Suprapubic skin (tissue), 4 donors: Measurements from ENCODE around the gene HOXA7. TPM values are rescaled to one million over a fixed set of nuclear protein-coding genes. Genes with fewer than 3 reads are reported as not detected.
A peak's percentile ranks its signal among the peaks of the same experiment; 100 is the strongest.

Experiments
- DNase-seq, 2 donors: peaks; one replicate each; pipeline ENCODE4 v3.0.0-alpha.2; 2019; ENCODE audit warnings: low spot score in 2 of 2
- H3K27ac ChIP-seq: fragments of 200-600 bp; sonication (generic); one replicate; pipeline ENCODE4 v1.5.1; 2019
- H3K27me3 ChIP-seq: fragments of 200-600 bp; sonication (generic); one replicate; pipeline ENCODE4 v1.5.1; 2019
- H3K36me3 ChIP-seq: fragments of 200-600 bp; sonication (generic); one replicate; pipeline ENCODE4 v1.5.1; 2019
- H3K4me1 ChIP-seq: fragments of 200-600 bp; sonication (generic); one replicate; pipeline ENCODE4 v1.5.1; 2019
- H3K4me3 ChIP-seq: fragments of 200-600 bp; sonication (generic); one replicate; pipeline ENCODE4 v1.5.1; 2019; ENCODE audit warnings: mild to moderate bottlenecking
- H3K9me3 ChIP-seq: fragments of 200-600 bp; sonication (generic); one replicate; pipeline ENCODE4 v1.5.1; 2019
- CTCF ChIP-seq, 2 donors: fragments of 200-600 bp in 1 of 2; fragments of 450-650 bp in 1 of 2; sonication (generic) in 1 of 2; IDR thresholded peaks; one replicate each; pipeline ENCODE4 v1.5.1; 2016 to 2019; ENCODE audit warnings: antibody characterized with exemption in 2 of 2, mild to moderate bottlenecking in 1 of 2, moderate library complexity in 1 of 2
- EP300 ChIP-seq: sonication (generic); formaldehyde crosslinking; IDR thresholded peaks from one replicate; pipeline ENCODE4 v1.6.1; 2017; ENCODE audit warnings: antibody characterized with exemption
- POLR2A ChIP-seq, 2 donors: fragments of 450-650 bp; IDR thresholded peaks; one replicate each; pipeline ENCODE4 v1.6.1; 2017; ENCODE audit warnings: antibody characterized with exemption in 2 of 2, mild to moderate bottlenecking in 2 of 2, moderate library complexity in 2 of 2
- POLR2AphosphoS5 ChIP-seq, 3 donors: sonication (generic); formaldehyde crosslinking; IDR thresholded peaks; one replicate each; pipeline ENCODE4 v1.6.1; 2017; ENCODE audit warnings: antibody characterized with exemption in 3 of 3
- WGBS: methylation state at CpG from one replicate; pipeline ENCODE4 v1.1.5; 2018; 5-methylcytosine and 5-hydroxymethylcytosine counted together
- total RNA-seq, 4 donors: library from RNA; depleted of rRNA; stranded (reverse); fragments of >200 nt; gene quantifications; one replicate each; pipeline ENCODE4 v1.1.0, GENCODE V29; 2016

Gene HOXA7
- total RNA-seq, 4 donors from 2014 or later, result 14.8 to 23.6 (median 17.5) TPM

GRCh38 chr7:27164045-27164366 lies 7.5 kb upstream of the HOXA7 start:
- no peaks in the 10 kb centered on the region for H3K9me3 ChIP-seq
- 14% methylated on average over 12 of the region's 12 CpGs for WGBS
- no peak for DNase-seq
- TF ChIP-seq CTCF (IDR thresholded peaks at IDR 0.05) (no peak), POLR2AphosphoS5 (IDR thresholded peaks at IDR 0.05) (no peak), POLR2A (IDR thresholded peaks at IDR 0.05) (no peak), EP300 (no peak)
- peaks cover 72% of the 10 kb centered on the region for H3K4me1 ChIP-seq
- no peaks in the 10 kb centered on the region for H3K36me3 ChIP-seq
- H3K4me3 ChIP-seq, result peak overlapping the region; percentile 84
- peaks cover 13% of the 10 kb centered on the region for H3K27me3 ChIP-seq
- peak overlapping the region; percentile 97 for H3K27ac ChIP-seq

DNA sequence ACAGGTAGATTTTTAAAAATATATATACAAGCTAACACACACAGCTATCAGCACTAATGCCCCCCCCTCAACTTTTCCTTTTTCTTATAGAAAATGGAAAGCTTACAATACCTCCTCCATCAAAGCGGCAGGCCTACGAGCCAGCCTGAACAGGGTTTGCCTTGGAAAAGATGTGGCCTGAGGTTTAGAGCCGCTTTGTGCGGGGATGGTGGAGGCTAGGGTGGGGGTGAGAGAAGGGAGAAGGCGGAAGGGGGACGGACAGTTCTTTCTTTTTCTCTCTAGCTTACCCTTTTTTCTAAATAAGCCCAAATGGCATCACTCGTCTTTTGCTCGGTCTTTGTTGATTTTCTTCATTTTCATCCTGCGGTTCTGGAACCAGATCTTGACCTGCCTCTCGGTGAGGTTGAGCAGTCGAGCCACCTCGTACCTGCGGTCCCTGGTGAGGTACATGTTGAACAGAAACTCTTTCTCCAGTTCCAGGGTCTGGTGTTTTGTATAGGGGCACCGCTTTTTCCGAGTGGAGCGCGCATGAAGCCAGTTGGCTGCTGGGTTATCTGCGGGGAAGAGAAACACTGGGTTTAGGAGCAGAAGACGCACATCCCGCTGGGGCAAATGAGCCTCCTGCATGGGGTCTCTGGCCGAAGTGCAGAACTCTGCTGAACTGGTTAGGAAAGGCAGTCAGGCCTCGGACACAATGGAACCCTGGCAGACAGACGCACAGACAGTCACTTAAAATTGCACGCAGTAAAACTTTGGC lies 7.0 kb upstream of the HOXA7 start:
- no peaks in the 10 kb centered on the region for H3K9me3 ChIP-seq
- DNase-seq, result peak in 1 of 2 donors; percentile 61
- no peaks in the 10 kb centered on the region for H3K36me3 ChIP-seq
- TF ChIP-seq POLR2A (IDR thresholded peaks at IDR 0.05) (no peak), CTCF (IDR thresholded peaks at IDR 0.05) (no peak), POLR2AphosphoS5 (IDR thresholded peaks at IDR 0.05) (no peak), EP300 (no peak)
- peaks cover 12% of the 10 kb centered on the region for H3K27me3 ChIP-seq
- H3K27ac ChIP-seq, result peak overlapping the region; percentile 97
- 25% methylated on average over 24 of the region's 24 CpGs for WGBS
- H3K4me3 ChIP-seq, result peak overlapping the region; percentile 84
- H3K4me1 ChIP-seq, result peaks cover 71% of the 10 kb centered on the region

DNA sequence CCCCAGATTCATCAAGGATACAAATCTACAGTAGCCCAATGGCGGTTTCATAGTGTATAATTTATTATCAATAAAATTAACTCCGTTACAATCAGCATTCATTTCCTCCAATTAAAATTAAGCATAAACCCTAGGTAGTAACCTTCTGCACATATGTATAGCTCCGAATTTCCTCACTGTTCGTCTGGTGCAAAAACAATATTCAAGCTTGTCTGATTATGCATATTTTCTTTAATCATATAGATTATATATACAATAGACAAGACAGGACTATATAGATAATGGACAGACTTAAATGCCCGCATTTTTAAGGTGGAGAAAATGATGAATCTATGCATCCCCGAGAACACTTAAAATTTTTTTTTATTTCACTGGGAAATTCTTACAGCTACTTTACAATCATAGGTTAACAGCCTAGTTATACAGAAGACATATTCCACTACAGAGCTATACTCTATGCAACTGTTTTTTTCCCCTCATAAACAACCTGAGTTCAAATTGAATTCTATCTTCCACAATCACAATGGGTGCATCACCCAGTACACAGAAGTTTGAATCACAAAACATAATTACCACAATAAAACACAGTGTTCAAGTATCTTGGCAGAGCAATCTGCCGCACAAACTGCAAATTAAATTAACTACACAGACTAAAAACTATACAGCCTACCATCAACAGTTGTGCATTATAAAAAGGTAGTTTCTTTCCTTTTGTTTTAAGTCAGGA lies 6.2 kb upstream of the HOXA7 start:
- Histone ChIP-seq H3K36me3 (no peaks in the 10 kb centered on the region), H3K9me3 (no peaks in the 10 kb centered on the region), H3K27ac (peak overlapping the region; percentile 97), H3K4me3 (peak overlapping the region; percentile 84), H3K4me1 (peaks cover 71% of the 10 kb centered on the region), H3K27me3 (peaks cover 12% of the 10 kb centered on the region)
- WGBS, result 40% methylated on average over 7 of the region's 7 CpGs
- TF ChIP-seq CTCF (IDR thresholded peaks at IDR 0.05) (no peak), EP300 (no peak), POLR2A (IDR thresholded peaks at IDR 0.05) (no peak), POLR2AphosphoS5 (IDR thresholded peaks at IDR 0.05) (no peak)
- DNase-seq, result no peak

- Histone ChIP-seq H3K4me3 (peak overlapping the region; percentile 84), H3K27ac (peak overlapping the region; percentile 97), H3K9me3 (no peaks in the 10 kb centered on the region), H3K4me1 (peaks cover 71% of the 10 kb centered on the region), H3K27me3 (peaks cover 6% of the 10 kb centered on the region), H3K36me3 (no peaks in the 10 kb centered on the region)
- peak in 1 of 2 donors; percentile 68 for DNase-seq
- TF ChIP-seq EP300, result no peak
- no peak for TF ChIP-seq CTCF (IDR thresholded peaks at IDR 0.05)
- TF ChIP-seq POLR2A (IDR thresholded peaks at IDR 0.05), result no peak
- no peak for TF ChIP-seq POLR2AphosphoS5 (IDR thresholded peaks at IDR 0.05)
- WGBS, result 30% methylated on average over 25 of the region's 30 CpGs
These were observed 5.5 kb upstream of the HOXA7 start for GRCh38 chr7:27161721-27162560.
